ENCODE measurements around the gene ATP5F1D.

Gene ATP5F1D

GRCh38 chr19:1284293-1284978 lies 42.9 kb downstream of the ATP5F1D start:
- DNase-seq: no peak

- DNase-seq: no peak
Measured at GRCh38 chr19:1284979-1285736, 43.6 kb downstream of the ATP5F1D start.

GRCh38 chr19:1285737-1286360 lies 44.3 kb downstream of the ATP5F1D start, which contains the start of gene EFNA2:
EFNA2 (plus strand) TSS chr19:1285873; CDS start chr19:1286169, 296 bp downstream.
- DNase-seq: no peak

- no peak for DNase-seq
Measured at GRCh38 chr19:1286487-1287353, 45.2 kb downstream of the ATP5F1D start.

GRCh38 chr19:1287354-1288225 lies 46.0 kb downstream of the ATP5F1D start:
- no peak for DNase-seq

- no peak for DNase-seq
Measured at GRCh38 chr19:1288226-1288612, 46.7 kb downstream of the ATP5F1D start.

- DNase-seq: no peak
Measured at GRCh38 chr19:1288833-1289685, 47.5 kb downstream of the ATP5F1D start.

GRCh38 chr19:1289686-1290025 lies 48.1 kb downstream of the ATP5F1D start:
- no peak for DNase-seq

GRCh38 chr19:1290196-1290702 lies 48.7 kb downstream of the ATP5F1D start:
- DNase-seq: no peak

GRCh38 chr19:1290703-1291651 lies 49.4 kb downstream of the ATP5F1D start:
- no peak for DNase-seq

- no peak for DNase-seq
Measured at GRCh38 chr19:1291761-1292418, 50.3 kb downstream of the ATP5F1D start.

- DNase-seq: no peak
Measured at GRCh38 chr19:1292419-1293151, 51.0 kb downstream of the ATP5F1D start.

- DNase-seq: no peak
Measured at GRCh38 chr19:1293782-1294604, 52.4 kb downstream of the ATP5F1D start.

Measured in NCI-H1417 treated with DMSO at 0.1 percent for 48 hours (cell line).